ENCODE data around the gene TEX51.

- TF ChIP-seq CTCF (IDR thresholded peaks at IDR 0.05; ENCODE audit: insufficient read depth, low read length, poor library complexity, severe bottlenecking): no peak
- no peak for TF ChIP-seq EZH2phosphoT487 (conservative IDR thresholded peaks at IDR 0.05; ENCODE audit: low read length)
These were observed 36.0 kb upstream of the TEX51 start for GRCh38 chr2:126862730-126863129.

Measured in SU-DHL-6 (cell line).